Measurements from ENCODE around the gene POC1A. TPM values are rescaled to one million over a fixed set of nuclear protein-coding genes. Genes with fewer than 3 reads are reported as not detected.

Gene POC1A
- total RNA-seq, 1 experiment from 2014 or later, result 9.8 TPM

- no peak for TF ChIP-seq CTCF (IDR thresholded peaks at IDR 0.05; ENCODE audit: unreplicated experiment)
- CTCF ChIA-PET, result interaction anchor here (0.6 to 16.5 kb wide), 6 partner anchors 12 to 1094 kb away, joined by 3 to 230 read pairs (median 4); partner anchors contain the start of gene PARP3
Measured at GRCh38 chr3:52135332-52135731, 18.9 kb downstream of the POC1A start.

GRCh38 chr3:52134761-52135160 lies 19.5 kb downstream of the POC1A start:
- no peak overlapping the region for H3K27ac Mint-ChIP-seq (ENCODE audit: low read depth, unreplicated experiment)
- POLR2A ChIA-PET, result interaction anchor here (3.6 kb wide), 1 partner anchor 140 kb away, joined by 10 read pairs; the partner anchor contains the start of gene RPL29
- H3K9me3 Mint-ChIP-seq (ENCODE audit: unreplicated experiment), result no peaks in the 10 kb centered on the region
- H3K27me3 Mint-ChIP-seq (ENCODE audit: insufficient read depth, unreplicated experiment), result no peaks in the 10 kb centered on the region
- intact Hi-C loops (cut with micrococcal nuclease), result no loop called here
- TF ChIP-seq CTCF (IDR thresholded peaks at IDR 0.05; ENCODE audit: unreplicated experiment), result no peak
- H3K4me3 Mint-ChIP-seq (ENCODE audit: unreplicated experiment), result no peak overlapping the region
- no TSS peak for BruUV-seq (replicated peaks)
- CTCF ChIA-PET, result interaction anchor here (0.7 to 16.5 kb wide), 6 partner anchors 12 to 192 kb away, joined by 3 to 230 read pairs (median 4); partner anchors contain the start of gene PARP3
- H3K36me3 Mint-ChIP-seq (ENCODE audit: insufficient read depth, unreplicated experiment), result peaks cover 13% of the 10 kb centered on the region
- DNase-seq (ENCODE audit: unreplicated experiment), result no peak
- H3K4me1 Mint-ChIP-seq (ENCODE audit: insufficient read depth, unreplicated experiment), result no peaks in the 10 kb centered on the region

More at GRCh38 chr3:52135332-52135731, 18.9 kb downstream of the POC1A start:
- intact Hi-C loops (cut with micrococcal nuclease), result no loop called here
- Mint-ChIP-seq H3K27ac (ENCODE audit: low read depth, unreplicated experiment) (no peak overlapping the region), H3K9me3 (ENCODE audit: unreplicated experiment) (no peaks in the 10 kb centered on the region), H3K36me3 (ENCODE audit: insufficient read depth, unreplicated experiment) (peaks cover 13% of the 10 kb centered on the region), H3K27me3 (ENCODE audit: insufficient read depth, unreplicated experiment) (no peaks in the 10 kb centered on the region), H3K4me1 (ENCODE audit: insufficient read depth, unreplicated experiment) (no peaks in the 10 kb centered on the region), H3K4me3 (ENCODE audit: unreplicated experiment) (no peak overlapping the region)
- DNase-seq (ENCODE audit: unreplicated experiment), result no peak
- BruUV-seq (replicated peaks), result no TSS peak
- POLR2A ChIA-PET, result interaction anchor here (0.6 to 3.6 kb wide), 2 partner anchors 19 to 140 kb away, joined by 3 to 10 read pairs; partner anchors contain the start of genes POC1A and RPL29

- H3K4me3 Mint-ChIP-seq (ENCODE audit: unreplicated experiment), result no peak overlapping the region
- H3K27me3 Mint-ChIP-seq (ENCODE audit: insufficient read depth, unreplicated experiment), result no peaks in the 10 kb centered on the region
- no TSS peak for BruUV-seq (replicated peaks)
- intact Hi-C loops (cut with micrococcal nuclease), result no loop called here
- H3K36me3 Mint-ChIP-seq (ENCODE audit: insufficient read depth, unreplicated experiment), result peaks cover 13% of the 10 kb centered on the region
- POLR2A ChIA-PET, result no interaction called here
- CTCF ChIA-PET, result interaction anchor here (1.0 kb wide), 1 partner anchor 9 kb away, joined by 3 read pairs; no protein-coding TSS in a partner anchor
- H3K9me3 Mint-ChIP-seq (ENCODE audit: unreplicated experiment), result no peaks in the 10 kb centered on the region
- H3K4me1 Mint-ChIP-seq (ENCODE audit: insufficient read depth, unreplicated experiment), result peaks cover 9% of the 10 kb centered on the region
- no peak for DNase-seq (ENCODE audit: unreplicated experiment)
- H3K27ac Mint-ChIP-seq (ENCODE audit: low read depth, unreplicated experiment), result no peak overlapping the region
- no peak for TF ChIP-seq CTCF (IDR thresholded peaks at IDR 0.05; ENCODE audit: unreplicated experiment)
Measured at GRCh38 chr3:52132930-52133329, 21.3 kb downstream of the POC1A start.

- ChIA-PET CTCF (interaction anchor here (0.5 to 1.9 kb wide), 10 partner anchors 9 to 371 kb away, joined by 3 to 8 read pairs (median 3); no protein-coding TSS in a partner anchor), POLR2A (interaction anchor here (0.5 to 1.0 kb wide), 2 partner anchors 27 to 190 kb away, joined by 3 read pairs; partner anchors contain the start of gene RRP9)
- TF ChIP-seq CTCF (IDR thresholded peaks at IDR 0.05; ENCODE audit: unreplicated experiment), result no peak
- Mint-ChIP-seq H3K27ac (ENCODE audit: low read depth, unreplicated experiment) (no peak overlapping the region), H3K4me1 (ENCODE audit: insufficient read depth, unreplicated experiment) (peaks cover 13% of the 10 kb centered on the region), H3K9me3 (ENCODE audit: unreplicated experiment) (no peaks in the 10 kb centered on the region), H3K4me3 (ENCODE audit: unreplicated experiment) (no peak overlapping the region), H3K27me3 (ENCODE audit: insufficient read depth, unreplicated experiment) (no peaks in the 10 kb centered on the region), H3K36me3 (ENCODE audit: insufficient read depth, unreplicated experiment) (peaks cover 13% of the 10 kb centered on the region)
- BruUV-seq (replicated peaks), result no TSS peak
- DNase-seq (ENCODE audit: unreplicated experiment), result no peak
- intact Hi-C loops (cut with micrococcal nuclease), result no loop called here
Measured at GRCh38 chr3:52132041-52132440, 22.2 kb downstream of the POC1A start.

All from MCF 10A (cell line).